ENCODE results near the gene ZNF613. TPM values are rescaled to one million over a fixed set of nuclear protein-coding genes. Genes with fewer than 3 reads are reported as not detected.

The ZNF613 gene
- total RNA-seq, result 2.4 and 2.8 TPM in 2 replicates

GRCh38 chr19:51926784-51927741 lies at the start of gene ZNF613:
ZNF613 (plus strand) TSS chr19:51927472; CDS start chr19:51936221, 8,749 bp downstream.

DNA sequence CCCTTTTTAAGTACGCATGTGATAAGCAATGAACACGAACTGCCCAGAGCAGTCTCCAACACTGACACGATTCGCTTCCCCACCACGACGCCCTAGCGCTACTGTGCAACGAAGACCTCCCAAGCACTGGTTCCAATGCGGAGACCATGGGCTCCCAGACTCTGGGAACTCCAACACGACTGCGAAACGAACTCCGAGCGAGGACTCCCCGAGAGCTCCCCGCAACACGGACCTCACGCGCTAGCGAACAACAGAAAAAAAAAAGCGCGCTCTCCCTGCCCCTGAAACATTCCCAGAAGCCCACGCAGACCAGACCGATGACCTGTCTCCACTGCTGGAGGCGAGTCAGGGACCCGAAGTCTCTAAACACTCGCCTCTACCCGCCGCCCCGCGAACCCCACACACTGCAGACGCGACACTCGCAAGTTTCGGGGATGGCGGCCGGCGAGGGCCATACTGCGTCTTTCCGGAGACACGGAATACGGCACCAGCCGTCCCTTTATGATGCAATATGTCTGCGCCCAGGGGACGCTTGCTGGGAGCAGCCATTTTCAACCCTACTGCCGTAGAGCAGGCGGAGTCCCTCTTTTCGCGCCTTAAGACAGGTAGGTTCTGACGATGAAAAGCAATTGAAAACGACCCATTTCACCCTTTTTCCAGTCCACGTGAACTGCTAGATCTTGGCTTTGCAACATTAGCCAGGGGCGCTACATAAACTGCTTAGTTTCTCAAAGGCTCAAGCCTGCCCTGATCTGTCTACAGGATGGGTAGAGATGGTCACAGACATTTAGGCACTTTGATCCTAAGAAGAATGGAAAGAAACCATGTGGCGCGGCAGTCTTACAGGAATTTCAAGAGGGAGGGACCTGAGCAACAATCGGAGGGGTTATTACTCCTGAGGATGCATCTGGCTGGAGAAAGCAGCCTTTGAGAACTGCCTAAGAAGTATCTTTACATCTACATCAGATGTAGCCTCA lies 39.5 kb upstream of the ZNF613 start, which contains the start of gene ZNF577:
Gene ZNF577, minus strand, starts transcription at position 430 of the 977 bp plus-strand sequence. CDS start 7,569 bp downstream, outside the sequence.

DNA sequence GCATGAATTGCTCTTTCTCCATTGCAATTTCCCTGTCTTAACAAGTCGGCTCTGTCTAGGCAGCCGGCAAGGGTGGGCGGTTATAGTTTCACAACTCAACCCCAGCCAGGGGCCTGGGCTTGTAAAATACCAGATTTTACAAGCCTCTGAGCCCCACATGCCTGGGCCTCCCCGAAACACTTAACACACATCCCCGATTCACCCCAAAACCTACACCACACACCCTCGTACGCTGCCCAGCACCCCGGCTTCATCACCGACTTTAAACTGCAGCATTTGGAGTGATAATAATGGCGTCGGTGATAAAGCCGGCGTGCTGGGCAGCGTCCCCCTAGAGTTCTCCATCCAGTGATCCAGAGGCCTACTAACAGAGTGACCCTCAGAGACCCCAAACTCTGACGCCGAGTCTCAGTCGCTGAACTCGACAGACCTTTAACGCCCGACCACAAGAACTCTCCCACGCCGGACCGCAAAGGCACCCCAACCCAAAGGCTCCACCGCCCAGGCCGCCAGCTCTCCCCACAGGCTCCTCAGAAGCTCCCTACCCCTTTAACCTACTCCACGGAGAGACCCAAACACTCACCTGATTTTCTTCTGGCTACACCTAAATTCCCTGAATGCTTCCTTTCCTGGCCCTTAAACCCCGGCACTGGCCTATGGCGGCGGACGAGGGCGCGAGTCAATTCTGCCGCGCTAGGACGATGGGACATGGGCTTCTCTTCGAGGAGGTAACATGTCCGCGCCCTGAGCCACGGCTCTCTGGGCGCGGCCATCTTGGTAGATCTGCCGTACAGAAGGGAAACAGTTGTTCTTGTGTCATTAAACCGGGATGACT lies 22.7 kb upstream of the ZNF613 start, which contains the start of gene ZNF649:
Gene ZNF649, minus strand, starts transcription at position 687 of the 835 bp plus-strand sequence. CDS start 4,910 bp downstream, outside the sequence.

GRCh38 chr19:51986309-51987291 lies 59.3 kb downstream of the ZNF613 start, which contains the start of gene ZNF350:
ZNF350 (minus strand) TSS chr19:51986840; CDS start chr19:51974360, 12,480 bp downstream.

Other genes starting within 250 kb of the ZNF613 start
- 7.9 and 12.3 TPM in 2 replicates for gene SPACA6, start 234.1 kb upstream of the ZNF613 start, total RNA-seq
- 0.70 and 1.6 TPM in 2 replicates for gene HAS1, start 203.5 kb upstream of the ZNF613 start, total RNA-seq
- gene FPR1, start 175.6 kb upstream of the ZNF613 start, total RNA-seq, result 0.23 and 0.68 TPM in 2 replicates
- 0.09 TPM in 1 of 2 replicates, not detected in the other for gene FPR2, start 166.3 kb upstream of the ZNF613 start, total RNA-seq
- 0.23 TPM in 1 of 2 replicates, not detected in the other for gene FPR3, start 132.3 kb upstream of the ZNF613 start, total RNA-seq
- gene ZNF577, start 39.5 kb upstream of the ZNF613 start, total RNA-seq, result 5.8 and 13.0 TPM in 2 replicates
- 5.3 and 8.1 TPM in 2 replicates for gene ZNF649, start 22.5 kb upstream of the ZNF613 start, total RNA-seq
- gene ZNF350, start 59.4 kb downstream of the ZNF613 start, total RNA-seq, result 3.0 and 4.0 TPM in 2 replicates
- 7.8 and 21.4 TPM in 2 replicates for gene ZNF615, start 80.7 kb downstream of the ZNF613 start, total RNA-seq
- gene ZNF614, start 100.9 kb downstream of the ZNF613 start, total RNA-seq, result 6.0 and 8.9 TPM in 2 replicates
- 1.4 and 2.3 TPM in 2 replicates for gene ZNF432, start 121.4 kb downstream of the ZNF613 start, total RNA-seq
- gene ZNF841, start 168.3 kb downstream of the ZNF613 start, total RNA-seq, result 7.2 and 12.4 TPM in 2 replicates
- gene ZNF616, start 212.5 kb downstream of the ZNF613 start, total RNA-seq, result 7.1 and 21.1 TPM in 2 replicates
- gene ZNF836, start 244.1 kb downstream of the ZNF613 start, total RNA-seq, result 3.1 and 10.3 TPM in 2 replicates